Bronchus fibroblast of lung (primary cell): Measurements from ENCODE around the gene HCFC2. TPM values are rescaled to one million over a fixed set of nuclear protein-coding genes. Genes with fewer than 3 reads are reported as not detected.

Experiments used
- total RNA-seq: library from RNA; depleted of rRNA; stranded (reverse); fragments of >200 nt; gene quantifications from 2 replicates; pipeline ENCODE4 v1.2.3, GENCODE V29; 2015

HCFC2 gene
- total RNA-seq, result 9.6 and 10.1 TPM in 2 replicates

DNA sequence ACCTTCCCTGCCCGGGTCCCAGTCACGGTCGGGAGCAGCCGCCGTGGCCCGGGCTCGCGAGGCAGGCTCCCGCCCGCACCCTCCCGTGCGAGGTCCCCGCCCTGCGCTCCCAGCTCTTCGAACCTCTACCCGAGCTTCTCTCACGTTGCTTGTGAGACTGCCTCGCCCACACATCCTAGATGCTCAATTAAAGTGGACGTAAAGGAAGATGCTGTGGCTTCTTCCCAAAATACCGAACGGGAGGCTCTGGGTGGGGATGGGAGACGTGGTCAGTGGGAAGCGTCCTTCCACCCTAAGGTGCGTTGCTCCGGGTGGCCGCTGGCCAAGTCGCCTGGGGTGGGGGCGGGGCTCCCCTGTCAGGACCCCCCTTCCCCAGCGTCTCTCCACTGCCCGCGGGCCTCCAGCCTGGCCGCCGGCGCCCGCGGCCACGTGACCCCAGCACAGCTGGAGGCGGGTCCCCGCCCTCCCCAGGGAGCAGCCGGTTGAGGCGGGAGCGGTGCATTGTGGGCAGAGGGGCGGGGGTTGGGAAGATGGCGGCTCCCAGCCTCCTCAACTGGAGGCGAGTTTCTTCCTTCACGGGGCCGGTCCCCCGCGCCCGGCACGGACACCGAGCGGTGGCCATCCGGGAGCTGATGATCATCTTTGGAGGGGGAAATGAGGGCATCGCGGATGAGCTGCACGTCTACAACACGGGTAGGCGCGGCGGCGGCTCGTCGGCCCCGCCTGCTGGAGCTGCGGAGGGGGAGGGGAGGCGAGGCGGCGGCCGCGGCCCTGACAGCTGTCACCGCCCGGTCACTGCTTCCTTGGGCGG is at the start of gene HCFC2:
Gene HCFC2, plus strand, starts transcription at position 501 of the 811 bp plus-strand sequence. Its CDS starts 30 bp downstream, at position 531.

DNA sequence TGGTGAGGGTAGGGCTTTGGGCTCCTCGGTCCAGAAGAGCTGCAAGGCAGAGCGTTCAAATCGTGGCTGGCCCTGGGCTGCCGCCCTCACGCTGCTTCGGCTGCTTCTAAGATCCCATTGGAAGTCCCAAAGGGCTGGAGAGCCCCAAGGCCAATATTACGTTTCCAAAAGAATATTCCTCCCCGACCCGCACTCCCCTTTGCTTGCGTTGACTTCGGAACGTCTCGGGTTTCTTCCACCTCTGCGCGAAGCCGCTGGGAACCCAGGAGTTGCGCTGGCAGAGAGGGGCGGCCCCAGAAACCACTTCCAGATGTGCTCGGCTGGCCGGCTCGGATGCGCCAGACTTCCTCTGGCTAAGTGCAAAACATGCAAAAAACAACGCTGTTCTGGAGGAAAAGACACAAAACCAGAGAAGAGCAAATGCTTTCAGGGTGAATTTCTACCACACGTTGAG is 14.4 kb upstream of the HCFC2 start, which contains the start of gene GLT8D2:
Gene GLT8D2, minus strand, starts transcription at position 285 of the 454 bp plus-strand sequence. CDS start 30,539 bp downstream, outside the sequence.

DNA sequence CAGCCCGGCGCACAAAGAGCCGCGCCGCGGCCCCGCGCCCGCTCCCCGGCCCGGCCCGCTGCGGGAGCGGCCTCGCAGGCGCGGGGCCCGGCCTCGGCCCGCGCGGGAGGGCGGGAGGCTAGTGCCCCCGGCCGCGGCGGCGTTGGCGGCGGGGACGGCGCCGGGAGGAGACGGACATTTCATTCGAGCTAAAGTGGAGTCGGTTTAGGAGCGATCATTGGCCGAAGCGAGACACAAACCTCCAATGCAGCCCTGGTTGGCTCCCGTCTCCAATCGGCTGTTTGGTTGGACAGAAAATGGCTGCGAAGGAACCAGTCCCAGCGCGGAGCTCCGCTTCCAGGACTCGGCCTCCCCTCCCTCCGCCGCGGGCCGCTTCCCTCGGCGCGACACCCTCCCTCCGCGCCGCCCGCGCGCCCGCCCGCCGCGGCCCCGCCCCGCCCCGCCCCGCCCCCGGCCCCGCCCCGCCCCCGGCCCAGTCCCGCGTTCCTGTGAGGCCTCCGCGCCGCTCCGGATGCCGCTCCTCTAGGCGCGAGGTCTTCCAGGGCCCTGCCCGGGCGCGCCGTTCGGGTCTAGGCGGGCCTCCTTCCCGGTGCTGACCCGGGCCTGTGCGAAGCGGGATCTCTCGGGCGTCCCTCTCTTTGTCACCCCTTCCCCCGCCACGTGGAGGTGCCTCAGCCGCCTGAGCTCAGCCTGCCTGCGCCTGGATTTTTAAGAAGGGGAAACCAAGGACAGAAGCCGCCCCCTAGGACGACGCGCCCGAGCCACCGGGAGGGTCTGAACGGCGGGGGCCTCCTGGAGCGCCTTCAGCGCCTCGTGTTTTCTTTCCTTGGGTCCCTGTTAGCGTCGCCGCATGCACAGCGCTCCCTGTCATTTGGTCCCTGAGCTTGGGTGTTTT is 73.8 kb downstream of the HCFC2 start, which contains the start of gene NFYB:
Gene NFYB, minus strand, starts transcription at position 309 of the 895 bp plus-strand sequence. CDS start 2,757 bp downstream, outside the sequence.

Other genes starting within 250 kb of the HCFC2 start
- gene NT5DC3, start 223.3 kb upstream of the HCFC2 start, total RNA-seq, result 5.2 and 5.5 TPM in 2 replicates
- 348 and 417 TPM in 2 replicates for gene HSP90B1, start 134.1 kb upstream of the HCFC2 start, total RNA-seq
- 10.0 and 11.8 TPM in 2 replicates for gene TDG, start 98.7 kb upstream of the HCFC2 start, total RNA-seq
- gene GLT8D2, start 14.3 kb upstream of the HCFC2 start, total RNA-seq, result 20.3 and 25.9 TPM in 2 replicates
- 13.4 and 15.5 TPM in 2 replicates for gene NFYB, start 73.7 kb downstream of the HCFC2 start, total RNA-seq
- gene TXNRD1, start 151.2 kb downstream of the HCFC2 start, total RNA-seq, result 172 and 205 TPM in 2 replicates
- gene EID3, start 239.2 kb downstream of the HCFC2 start, total RNA-seq, result 1.8 and 2.1 TPM in 2 replicates